Ishikawa (cell line): ENCODE measurements around the gene ILK.

ENCODE experiments used
- EP300 ChIP-seq: IDR thresholded peaks from 2 replicates; pipeline ENCODE4 v1.6.1; 2012; ENCODE audit warnings: borderline replicate concordance
- TAF1 ChIP-seq: IDR thresholded peaks from 2 replicates; pipeline ENCODE4 v1.6.1; 2012; ENCODE audit warnings: low read depth, mild to moderate bottlenecking
- TEAD4 ChIP-seq: IDR thresholded peaks from 2 replicates; pipeline ENCODE4 v1.6.1; 2012
- ZBTB7A ChIP-seq: IDR thresholded peaks from 2 replicates; pipeline ENCODE4 v1.6.1; 2012; ENCODE audit warnings: low read depth
- TF ChIP-seq, protein P1 (sequence below): IDR thresholded peaks from 2 replicates; pipeline ENCODE4 v1.6.1; 2012; ENCODE audit warnings: low read depth, mild to moderate bottlenecking
- TF ChIP-seq, protein P2 (sequence below): IDR thresholded peaks from 2 replicates; pipeline ENCODE4 v1.6.1; 2012

DNA sequence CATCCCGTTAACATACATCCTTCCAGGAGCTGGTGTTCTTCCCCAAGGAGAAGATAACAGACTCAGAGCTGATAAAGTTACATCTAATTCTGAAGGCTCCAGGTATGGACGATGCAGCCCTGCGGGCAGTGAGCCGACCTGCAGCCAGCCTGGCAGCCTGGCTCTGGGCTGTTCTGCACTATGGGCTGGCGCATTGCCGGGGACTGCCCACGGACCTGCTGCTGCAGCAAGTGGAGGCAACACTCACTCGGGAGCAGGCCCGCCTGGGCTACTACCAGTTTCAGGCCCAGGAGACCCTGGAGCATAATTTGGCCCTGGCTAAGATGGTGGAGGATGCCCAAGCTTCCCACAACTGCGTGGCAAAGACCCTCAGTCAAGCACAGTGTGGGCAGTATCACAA lies 39.9 kb upstream of the ILK start:
- TF ChIP-seq, protein P1, sequence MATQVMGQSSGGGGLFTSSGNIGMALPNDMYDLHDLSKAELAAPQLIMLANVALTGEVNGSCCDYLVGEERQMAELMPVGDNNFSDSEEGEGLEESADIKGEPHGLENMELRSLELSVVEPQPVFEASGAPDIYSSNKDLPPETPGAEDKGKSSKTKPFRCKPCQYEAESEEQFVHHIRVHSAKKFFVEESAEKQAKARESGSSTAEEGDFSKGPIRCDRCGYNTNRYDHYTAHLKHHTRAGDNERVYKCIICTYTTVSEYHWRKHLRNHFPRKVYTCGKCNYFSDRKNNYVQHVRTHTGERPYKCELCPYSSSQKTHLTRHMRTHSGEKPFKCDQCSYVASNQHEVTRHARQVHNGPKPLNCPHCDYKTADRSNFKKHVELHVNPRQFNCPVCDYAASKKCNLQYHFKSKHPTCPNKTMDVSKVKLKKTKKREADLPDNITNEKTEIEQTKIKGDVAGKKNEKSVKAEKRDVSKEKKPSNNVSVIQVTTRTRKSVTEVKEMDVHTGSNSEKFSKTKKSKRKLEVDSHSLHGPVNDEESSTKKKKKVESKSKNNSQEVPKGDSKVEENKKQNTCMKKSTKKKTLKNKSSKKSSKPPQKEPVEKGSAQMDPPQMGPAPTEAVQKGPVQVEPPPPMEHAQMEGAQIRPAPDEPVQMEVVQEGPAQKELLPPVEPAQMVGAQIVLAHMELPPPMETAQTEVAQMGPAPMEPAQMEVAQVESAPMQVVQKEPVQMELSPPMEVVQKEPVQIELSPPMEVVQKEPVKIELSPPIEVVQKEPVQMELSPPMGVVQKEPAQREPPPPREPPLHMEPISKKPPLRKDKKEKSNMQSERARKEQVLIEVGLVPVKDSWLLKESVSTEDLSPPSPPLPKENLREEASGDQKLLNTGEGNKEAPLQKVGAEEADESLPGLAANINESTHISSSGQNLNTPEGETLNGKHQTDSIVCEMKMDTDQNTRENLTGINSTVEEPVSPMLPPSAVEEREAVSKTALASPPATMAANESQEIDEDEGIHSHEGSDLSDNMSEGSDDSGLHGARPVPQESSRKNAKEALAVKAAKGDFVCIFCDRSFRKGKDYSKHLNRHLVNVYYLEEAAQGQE, result no peak
- TF ChIP-seq ZBTB7A (no peak), TEAD4 (no peak), EP300 (no peak), TAF1 (no peak)
- TF ChIP-seq, protein P2, sequence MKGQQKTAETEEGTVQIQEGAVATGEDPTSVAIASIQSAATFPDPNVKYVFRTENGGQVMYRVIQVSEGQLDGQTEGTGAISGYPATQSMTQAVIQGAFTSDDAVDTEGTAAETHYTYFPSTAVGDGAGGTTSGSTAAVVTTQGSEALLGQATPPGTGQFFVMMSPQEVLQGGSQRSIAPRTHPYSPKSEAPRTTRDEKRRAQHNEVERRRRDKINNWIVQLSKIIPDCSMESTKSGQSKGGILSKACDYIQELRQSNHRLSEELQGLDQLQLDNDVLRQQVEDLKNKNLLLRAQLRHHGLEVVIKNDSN, result no peak
